GM23338 (cell line): ENCODE results near the gene NACAD. TPM values are rescaled to one million over a fixed set of nuclear protein-coding genes. Genes with fewer than 3 reads are reported as not detected.

Experiments
- ATAC-seq: fragments of 200-7000 bp; cut with Tn5 transposase; 3 replicates; pipeline ENCODE4 v1.9.1; 2020
- DNase-seq: peaks from one replicate; pipeline ENCODE4 v3.0.0-alpha.2; 2015; ENCODE audit warnings: low spot score
- H2AFZ ChIP-seq: fragments of 200-600 bp; sonication (generic); 2 replicates; pipeline ENCODE4 v1.8.0; 2016; ENCODE audit warnings: antibody characterized with exemption, mild to moderate bottlenecking, moderate library complexity
- H3F3A ChIP-seq: fragments of 200-600 bp; sonication (generic); replicated peaks from 2 replicates; pipeline ENCODE4 v1.8.0; 2017; ENCODE audit warnings: antibody characterized with exemption, mixed run types, low read depth
- H3K27ac ChIP-seq: fragments of 200-600 bp; sonication (generic); 2 replicates; pipeline ENCODE4 v1.6.1; 2016; ENCODE audit warnings: low read depth
- H3K27me3 ChIP-seq: fragments of 200-600 bp; sonication (generic); 2 replicates; pipeline ENCODE4 v1.8.0; 2016; ENCODE audit warnings: mild to moderate bottlenecking, mixed run types, moderate library complexity; ENCODE audit not compliant: insufficient read depth
- H3K36me3 ChIP-seq: fragments of 200-600 bp; sonication (generic); 2 replicates; pipeline ENCODE4 v1.8.0; 2016; ENCODE audit warnings: mild to moderate bottlenecking; ENCODE audit not compliant: insufficient read depth
- H3K4me1 ChIP-seq: fragments of 200-600 bp; sonication (generic); 2 replicates; pipeline ENCODE4 v1.8.0; 2016; ENCODE audit warnings: mild to moderate bottlenecking, moderate library complexity; ENCODE audit not compliant: insufficient read depth
- H3K4me2 ChIP-seq: fragments of 200-600 bp; sonication (generic); 2 replicates; pipeline ENCODE4 v1.7.1; 2017; ENCODE audit warnings: mixed run types
- H3K4me3 ChIP-seq: fragments of 200-600 bp; sonication (generic); 2 replicates; pipeline ENCODE4 v1.6.1; 2016; ENCODE audit warnings: mixed run types
- H3K79me2 ChIP-seq: fragments of 200-600 bp; sonication (generic); replicated peaks from 2 replicates; pipeline ENCODE4 v1.8.0; 2017; ENCODE audit warnings: mild to moderate bottlenecking; ENCODE audit not compliant: insufficient read depth
- H3K9me2 ChIP-seq: fragments of 200-600 bp; sonication (generic); 2 replicates; pipeline ENCODE4 v1.8.0; 2017; ENCODE audit not compliant: insufficient read depth
- H4K20me1 ChIP-seq: fragments of 200-600 bp; sonication (generic); replicated peaks from 2 replicates; pipeline ENCODE4 v1.8.0; 2017; ENCODE audit warnings: mild to moderate bottlenecking; ENCODE audit not compliant: insufficient read depth
- H3K27ac Mint-ChIP-seq: 2 replicates; pipeline ENCODE4 v1.8.0; 2020; ENCODE audit warnings: inconsistent platforms, mild to moderate bottlenecking, moderate library complexity, mixed read lengths
- H3K27me3 Mint-ChIP-seq: 3 replicates; pipeline ENCODE4 v1.8.0; 2022; ENCODE audit warnings: low read depth, mild to moderate bottlenecking, moderate library complexity, mixed read lengths, inconsistent platforms; ENCODE audit not compliant: insufficient read depth, poor library complexity
- H3K36me3 Mint-ChIP-seq: 3 replicates; pipeline ENCODE4 v1.8.0; 2021; ENCODE audit warnings: low read depth, mild to moderate bottlenecking, inconsistent platforms, moderate library complexity, mixed read lengths
- H3K4me1 Mint-ChIP-seq: 3 replicates; pipeline ENCODE4 v1.8.0; 2020; ENCODE audit warnings: mild to moderate bottlenecking, inconsistent platforms, mixed read lengths
- H3K4me3 Mint-ChIP-seq: 3 replicates; pipeline ENCODE4 v1.8.0; 2021; ENCODE audit warnings: moderate library complexity, mild to moderate bottlenecking, inconsistent platforms, mixed read lengths
- H3K9me3 Mint-ChIP-seq: 3 replicates; pipeline ENCODE4 v1.8.0; 2020; ENCODE audit warnings: moderate library complexity, mild to moderate bottlenecking, inconsistent platforms, mixed read lengths
- CREB1 ChIP-seq: fragments of 250-450 bp; sonication (Bioruptor Pico); IDR thresholded peaks from 2 replicates; pipeline ENCODE4 v1.5.0; 2020; ENCODE audit warnings: low read depth, mild to moderate bottlenecking, moderate library complexity
- CTCF ChIP-seq, 2 experiments: fragments of 200-600 bp in 1 of 2; sonication (generic) in 1 of 2; conservative IDR thresholded peaks; 2 replicates each; pipeline versions ENCODE4 v1.5.1 to v1.6.1; 2016 to 2017; ENCODE audit warnings: antibody characterized with exemption in 2 of 2, low read depth in 2 of 2, mild to moderate bottlenecking in 2 of 2, moderate library complexity in 1 of 2
- ETS1 ChIP-seq: IDR thresholded peaks from 2 replicates; pipeline ENCODE4 v1.6.1; 2016; ENCODE audit warnings: antibody characterized with exemption
- EZH2 ChIP-seq: fragments of 200-600 bp; sonication (generic); IDR thresholded peaks from one replicate; pipeline ENCODE4 v1.8.0; 2017; ENCODE audit warnings: antibody characterized with exemption, mild to moderate bottlenecking, low read depth; ENCODE audit not compliant: unreplicated experiment
- EZH2phosphoT487 ChIP-seq: fragments of 200-600 bp; sonication (generic); IDR thresholded peaks from one replicate; pipeline ENCODE4 v1.8.1; 2018; ENCODE audit warnings: antibody characterized with exemption; ENCODE audit not compliant: unreplicated experiment
- JUNB ChIP-seq: IDR thresholded peaks from one replicate; pipeline ENCODE4 v1.6.1; 2016; ENCODE audit warnings: antibody characterized with exemption; ENCODE audit not compliant: unreplicated experiment
- NANOG ChIP-seq: IDR thresholded peaks from 2 replicates; pipeline ENCODE4 v1.6.1; 2016; ENCODE audit warnings: antibody characterized with exemption, borderline replicate concordance
- POLR2AphosphoS5 ChIP-seq: IDR thresholded peaks from 2 replicates; pipeline ENCODE4 v1.6.1; 2016; ENCODE audit warnings: antibody characterized with exemption, low read depth
- REST ChIP-seq: IDR thresholded peaks from one replicate; pipeline ENCODE4 v1.6.1; 2018; ENCODE audit warnings: antibody characterized with exemption; ENCODE audit not compliant: unreplicated experiment
- STAT1 ChIP-seq: IDR thresholded peaks from one replicate; pipeline ENCODE4 v1.6.1; 2016; ENCODE audit warnings: antibody characterized with exemption; ENCODE audit not compliant: unreplicated experiment
- polyA plus RNA-seq: library from polyadenylated mRNA; unstranded; fragments of >200 nt; fragmentation: Nextera tagmentation; extraction: Ambion mirVana; gene quantifications from 2 replicates; pipeline ENCODE4 v1.2.1, GENCODE V29; 2016
- total RNA-seq: library from RNA; depleted of rRNA; stranded (reverse); fragments of >200 nt; shearing (Covaris generic); gene quantifications from 2 replicates; pipeline ENCODE4 v1.2.3, GENCODE V29; 2014

NACAD gene
- total and polyA plus RNA-seq, 2 experiments from 2014 or later = 6.1 to 11.2 TPM

- no peak for TF ChIP-seq ETS1
- no peak for TF ChIP-seq REST
- TF ChIP-seq NANOG = no peak
- no peak for TF ChIP-seq JUNB
- TF ChIP-seq POLR2AphosphoS5 = no peak
- TF ChIP-seq EZH2phosphoT487 = no peak
Observed at GRCh38 chr7:45104844-45105587, 16.2 kb upstream of the NACAD start (continued).

GRCh38 chr7:45103958-45104843 is 15.4 kb upstream of the NACAD start:
- no peak for DNase-seq
- no peak overlapping the region for H2AFZ ChIP-seq
- H3K79me2 ChIP-seq = peaks cover 33% of the 10 kb centered on the region
- Mint-ChIP-seq H3K9me3 (no peaks in the 10 kb centered on the region), H3K27ac (no peak overlapping the region), H3K27me3 (peaks cover 9% of the 10 kb centered on the region), H3K4me3 (no peak overlapping the region), H3K36me3 (peaks cover 91% of the 10 kb centered on the region), H3K4me1 (no peaks in the 10 kb centered on the region)
- peaks cover 60% of the 10 kb centered on the region for H3K36me3 ChIP-seq
- H3K27ac ChIP-seq = no peak overlapping the region
- H3K4me2 ChIP-seq = no peak overlapping the region
- peaks cover 52% of the 10 kb centered on the region for H4K20me1 ChIP-seq
- no peaks in the 10 kb centered on the region for H3K9me2 ChIP-seq
- H3F3A ChIP-seq = peaks cover 10% of the 10 kb centered on the region; the same call in 1 of the 2 replicates
- H3K4me3 ChIP-seq = no peak overlapping the region
- no peak for ATAC-seq
- H3K4me1 ChIP-seq = no peaks in the 10 kb centered on the region
- H3K27me3 ChIP-seq = no peaks in the 10 kb centered on the region
- TF ChIP-seq STAT1 (no peak), CTCF (conservative IDR thresholded peaks at IDR 0.05; ENCODE audit: low read depth in 2 of 2) (no peak), REST (no peak), JUNB (no peak), ETS1 (no peak), EZH2 (no peak), CREB1 (CRISPR knock-in tag) (no peak)
